GM21825 (cell line): ENCODE measurements around the gene TMEM252.

Source experiments
- ATAC-seq: cut with Tn5 transposase; IDR thresholded peaks from one replicate; pipeline ENCODE4 v1.9.1; 2021; ENCODE audit warnings: mild to moderate bottlenecking, moderate library complexity; ENCODE audit not compliant: unreplicated experiment

Gene TMEM252

GRCh38 chr9:68545033-68545705 is 4.5 kb upstream of the TMEM252 start:
- ATAC-seq, result peak; percentile 38

GRCh38 chr9:68541568-68541967 is 885 bp upstream of the TMEM252 start:
- ATAC-seq, result no peak

- no peak for ATAC-seq
These were observed 2.5 kb downstream of the TMEM252 start for GRCh38 chr9:68538200-68538599.

GRCh38 chr9:68537616-68537880 is 3.1 kb downstream of the TMEM252 start:
- ATAC-seq, result no peak

- ATAC-seq, result no peak
These were observed 3.6 kb downstream of the TMEM252 start for GRCh38 chr9:68536876-68537615.

GRCh38 chr9:68533678-68534077 is 7.0 kb downstream of the TMEM252 start:
- ATAC-seq, result no peak

GRCh38 chr9:68532131-68532530 is 8.6 kb downstream of the TMEM252 start:
- no peak for ATAC-seq

GRCh38 chr9:68530618-68531017 is 10.1 kb downstream of the TMEM252 start:
- ATAC-seq, result no peak

- no peak for ATAC-seq
These were observed 17.2 kb downstream of the TMEM252 start for GRCh38 chr9:68523367-68523936.

- ATAC-seq, result no peak
These were observed 17.7 kb downstream of the TMEM252 start for GRCh38 chr9:68522954-68523353.

GRCh38 chr9:68522131-68522530 is 18.6 kb downstream of the TMEM252 start:
- no peak for ATAC-seq

- ATAC-seq, result no peak
These were observed 25.2 kb downstream of the TMEM252 start for GRCh38 chr9:68515326-68516017.

GRCh38 chr9:68513981-68514380 is 26.7 kb downstream of the TMEM252 start:
- ATAC-seq, result no peak

- no peak for ATAC-seq
These were observed 27.3 kb downstream of the TMEM252 start for GRCh38 chr9:68513385-68513784.

GRCh38 chr9:68509689-68510088 is 31.0 kb downstream of the TMEM252 start:
- no peak for ATAC-seq

GRCh38 chr9:68508547-68508946 is 32.1 kb downstream of the TMEM252 start:
- ATAC-seq, result no peak

- ATAC-seq, result no peak
These were observed 32.9 kb downstream of the TMEM252 start for GRCh38 chr9:68507806-68508145.

GRCh38 chr9:68507130-68507805 is 33.4 kb downstream of the TMEM252 start:
- no peak for ATAC-seq

- no peak for ATAC-seq
These were observed 34.1 kb downstream of the TMEM252 start for GRCh38 chr9:68506551-68506950.

GRCh38 chr9:68505681-68506409 is 34.8 kb downstream of the TMEM252 start:
- ATAC-seq, result peak; percentile 69

GRCh38 chr9:68502279-68502678 is 38.4 kb downstream of the TMEM252 start:
- no peak for ATAC-seq
